Retinal pigment epithelial cell (primary cell): ENCODE measurements around the gene PRKCZ.

Source experiments
- DNase-seq: peaks from one replicate; pipeline ENCODE4 v3.0.0-alpha.2; 2010; ENCODE audit warnings: low read depth
- H3K4me3 ChIP-seq: 2 replicates; pipeline ENCODE4 v1.5.1; 2011; ENCODE audit warnings: mild to moderate bottlenecking, low read length, control low read depth, moderate library complexity
- CTCF ChIP-seq: conservative IDR thresholded peaks from 2 replicates; pipeline ENCODE4 v1.5.1; 2011; ENCODE audit warnings: low read depth, low read length, control low read depth, inconsistent platforms

PRKCZ gene

GRCh38 chr1:2104621-2105427 is 54.6 kb downstream of the PRKCZ start:
- no peak overlapping the region for H3K4me3 ChIP-seq
- no peak for DNase-seq
- TF ChIP-seq CTCF = no peak

- no peak overlapping the region for H3K4me3 ChIP-seq
- no peak for TF ChIP-seq CTCF
- no peak for DNase-seq
Observed at GRCh38 chr1:2105781-2106524, 55.7 kb downstream of the PRKCZ start.

- TF ChIP-seq CTCF = no peak
- no peak for DNase-seq
- H3K4me3 ChIP-seq = no peak overlapping the region
Observed at GRCh38 chr1:2106659-2107405, 56.6 kb downstream of the PRKCZ start.

- DNase-seq = no peak
- H3K4me3 ChIP-seq = no peak overlapping the region
- no peak for TF ChIP-seq CTCF
Observed at GRCh38 chr1:2107586-2108212, 57.5 kb downstream of the PRKCZ start.

GRCh38 chr1:2108213-2108876 is 58.1 kb downstream of the PRKCZ start:
- TF ChIP-seq CTCF = peak; percentile 65
- no peak overlapping the region for H3K4me3 ChIP-seq
- no peak for DNase-seq

- DNase-seq = no peak
- no peak overlapping the region for H3K4me3 ChIP-seq
- TF ChIP-seq CTCF = no peak
Observed at GRCh38 chr1:2108877-2109580, 58.8 kb downstream of the PRKCZ start.
